ENCODE measurements around the gene RNPS1.

RNPS1 gene

GRCh38 chr16:2226918-2227317 is 41.0 kb downstream of the RNPS1 start:
- no peak overlapping the region for H3K4me3 ChIP-seq (ENCODE audit: low read depth, low read length)
- TF ChIP-seq CTCF (IDR thresholded peaks at IDR 0.05; ENCODE audit: low read depth, low read length), result no peak

GRCh38 chr16:2226245-2226793 is 41.6 kb downstream of the RNPS1 start:
- TF ChIP-seq CTCF (IDR thresholded peaks at IDR 0.05; ENCODE audit: low read depth, low read length), result no peak
- no peak overlapping the region for H3K4me3 ChIP-seq (ENCODE audit: low read depth, low read length)

DNA sequence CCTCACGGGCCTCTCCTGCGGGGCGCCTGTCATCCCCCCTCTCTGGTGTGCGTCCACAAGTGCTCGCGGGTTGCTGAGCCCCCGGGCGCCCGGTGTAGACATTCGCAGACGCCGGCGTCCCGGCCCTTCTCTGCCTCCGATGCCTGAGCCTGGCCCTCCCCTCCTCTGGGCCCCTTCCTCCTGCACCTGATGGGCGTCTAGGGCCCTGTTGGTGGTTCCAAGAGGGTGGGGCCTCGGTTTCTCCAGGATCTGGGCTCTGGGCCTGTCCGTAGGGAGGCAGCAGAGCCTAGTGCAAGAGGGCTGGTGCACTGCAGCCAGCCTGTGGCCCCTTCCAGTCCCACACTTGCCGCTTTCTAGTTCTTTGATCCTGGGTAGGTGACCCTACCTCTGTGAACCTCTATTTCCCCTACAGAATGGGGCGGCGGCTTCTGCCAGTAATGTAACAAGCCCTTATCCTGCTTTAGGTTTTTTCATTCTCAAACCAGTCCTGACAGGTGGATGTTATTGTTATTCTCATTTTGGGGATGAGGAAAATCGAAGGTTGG is 43.9 kb downstream of the RNPS1 start:
- no peak for TF ChIP-seq CTCF (IDR thresholded peaks at IDR 0.05; ENCODE audit: low read depth, low read length)
- peak overlapping the region; percentile 91 for H3K4me3 ChIP-seq (ENCODE audit: low read depth, low read length)

GRCh38 chr16:2223221-2223941 is 44.5 kb downstream of the RNPS1 start, which contains the start of gene E4F1:
TSS of gene E4F1 (plus strand) at chr16:2223591. CDS start at chr16:2223614, 23 bp downstream.
- TF ChIP-seq CTCF (IDR thresholded peaks at IDR 0.05; ENCODE audit: low read depth, low read length), result no peak
- peak within 1 kb of the TSS; percentile 91 for H3K4me3 ChIP-seq (ENCODE audit: low read depth, low read length)

- H3K4me3 ChIP-seq (ENCODE audit: low read depth, low read length), result no peak overlapping the region
- no peak for TF ChIP-seq CTCF (IDR thresholded peaks at IDR 0.05; ENCODE audit: low read depth, low read length)
These were observed 51.6 kb downstream of the RNPS1 start for GRCh38 chr16:2216330-2216729.

DNA sequence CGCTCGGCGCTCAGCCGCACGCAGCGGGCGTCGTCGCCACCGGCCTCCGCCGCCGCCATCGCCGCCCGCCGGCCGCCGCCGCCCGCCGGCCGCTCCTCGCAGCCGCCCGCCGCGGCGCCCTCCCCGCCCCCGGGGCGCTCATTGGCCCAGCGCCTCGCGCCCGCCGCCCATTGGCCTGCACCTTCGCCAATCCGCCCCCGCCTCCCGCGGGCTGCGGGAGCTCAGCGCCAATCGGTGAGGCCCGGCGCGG is 53.3 kb downstream of the RNPS1 start, which contains the start of gene PGP:
Gene PGP, minus strand, starts transcription at position 122 of the 250 bp plus-strand sequence. Its CDS starts 63 bp downstream, at position 59.
- no peak for TF ChIP-seq CTCF (IDR thresholded peaks at IDR 0.05; ENCODE audit: low read depth, low read length)
- H3K4me3 ChIP-seq (ENCODE audit: low read depth, low read length), result peak within 1 kb of the TSS; percentile 72
